ENCODE measurements around the gene EIF4G2. TPM values are rescaled to one million over a fixed set of nuclear protein-coding genes. Genes with fewer than 3 reads are reported as not detected.

Gene EIF4G2
- total and polyA plus RNA-seq, 10 of the 15 experiments (the other 5 are each of a cell fraction or from before 2014, with no cell fraction given): 210 to 1,104 (median 713) TPM

- TF ChIP-seq E4F1 (IDR thresholded peaks at IDR 0.05; ENCODE audit: borderline replicate concordance, partially characterized antibody) (no peak), PAX5 (IDR thresholded peaks at IDR 0.05; ENCODE audit: borderline replicate concordance, low read depth, low read length) (no peak), RB1 (IDR thresholded peaks at IDR 0.05; ENCODE audit: borderline replicate concordance) (no peak), SREBF2 (IDR thresholded peaks at IDR 0.05; ENCODE audit: low read length) (no peak), IRF4 (IDR thresholded peaks at IDR 0.05; ENCODE audit: low read depth, low read length) (no peak), ZNF687 (IDR thresholded peaks at IDR 0.05) (no peak)
Observed at GRCh38 chr11:10829139-10829538, 20.4 kb upstream of the EIF4G2 start (continued).

GRCh38 chr11:10828402-10828801, 19.7 kb upstream of the EIF4G2 start:
- 73% methylated on average over 2 of the region's 2 CpGs for WGBS (ENCODE audit: insufficient coverage, insufficient replicate concordance, low lambda C conversion rate, missing lambda C conversion rate)
- H3K4me3 ChIP-seq: no peak overlapping the region
- no peaks in the 10 kb centered on the region for H3K9me3 ChIP-seq (replicated peaks; ENCODE audit: control insufficient read depth, insufficient read depth, low read length)
- peaks cover 8% of the 10 kb centered on the region; the same call in 1 of the 2 replicates for H3K4me1 ChIP-seq (ENCODE audit: control insufficient read depth, insufficient read depth, low read length)
- CTCF ChIA-PET: no interaction called here
- ATAC-seq: no peak
- intact Hi-C loops (cut with micrococcal nuclease; ENCODE audit: unreplicated experiment) (no loop called here), in situ Hi-C loops (cut with MboI) (no loop called here)
- no peaks in the 10 kb centered on the region for H3K36me3 ChIP-seq (ENCODE audit: control insufficient read depth in 2 of 2, insufficient read depth in 2 of 2, low read length in 1 of 2)
- no TSS peak for BruUV-seq (replicated peaks)
- H3K79me2 ChIP-seq (ENCODE audit: control insufficient read depth, insufficient read depth, low read length): no peaks in the 10 kb centered on the region
- RAD21 ChIA-PET (ENCODE audit: unreplicated experiment): interaction anchor here (1.4 kb wide), 1 partner anchor 19 kb away, joined by 3 read pairs; the partner anchor contains the start of gene EIF4G2
- H2AFZ ChIP-seq (ENCODE audit: control insufficient read depth, low read depth, low read length): no peak overlapping the region
- H3K27ac ChIP-seq (ENCODE audit: control insufficient read depth, insufficient read depth): no peak overlapping the region
- no peaks in the 10 kb centered on the region for H4K20me1 ChIP-seq (ENCODE audit: control insufficient read depth, insufficient read depth)
- POLR2A ChIA-PET: no interaction called here
- SMC1A ChIA-PET (ENCODE audit: uncharacterized antibody, unreplicated experiment): interaction anchor here (0.7 kb wide), 1 partner anchor 326 kb away, joined by 3 read pairs; no protein-coding TSS in a partner anchor
- H3K4me2 ChIP-seq (ENCODE audit: control insufficient read depth, insufficient read depth): no peak overlapping the region
- DNase-seq (ENCODE audit: low read depth, low spot score): no peak
- no peak overlapping the region for H3K9ac ChIP-seq (ENCODE audit: control insufficient read depth, insufficient read depth, low read length)
- no peak for FAIRE-seq
- H3K27me3 ChIP-seq (replicated peaks in 1 of 2; ENCODE audit: control insufficient read depth in 2 of 2, insufficient read depth in 2 of 2, low read length in 1 of 2): no peaks in the 10 kb centered on the region
- TF ChIP-seq YBX1 (IDR thresholded peaks at IDR 0.05) (no peak), EP300 (IDR thresholded peaks at IDR 0.05; ENCODE audit: borderline replicate concordance in 1 of 2, control insufficient read depth in 1 of 2, low read depth in 2 of 2, low read length in 2 of 2) (no peak), ZNF217 (IDR thresholded peaks at IDR 0.05) (no peak), CUX1 (IDR thresholded peaks at IDR 0.05; ENCODE audit: insufficient replicate concordance, low read depth, low read length) (no peak), POLR2AphosphoS2 (IDR thresholded peaks at IDR 0.05; ENCODE audit: low read depth, low read length) (no peak), CREM (IDR thresholded peaks at IDR 0.05; ENCODE audit: low read depth) (no peak)

All from GM12878 (cell line).